ENCODE measurements around the gene PAH.
"Not testable (repeated sequence)": the region's sequence is repeated elsewhere in the genome, so short reads cannot be mapped to it uniquely, and the experiment has no call there.

The PAH gene

GRCh38 chr12:102888511-102888910 is 28.5 kb downstream of the PAH start:
- DNase-seq, result no peak

- no peak for DNase-seq
Observed at GRCh38 chr12:102885043-102885932, 31.8 kb downstream of the PAH start.

- no peak for DNase-seq
Observed at GRCh38 chr12:102883204-102883799, 33.7 kb downstream of the PAH start.

- DNase-seq, result no peak
Observed at GRCh38 chr12:102880783-102881182, 36.3 kb downstream of the PAH start.

GRCh38 chr12:102879144-102879763 is 37.8 kb downstream of the PAH start:
- DNase-seq, result no peak

GRCh38 chr12:102876883-102877282 is 40.2 kb downstream of the PAH start:
- no peak for DNase-seq

GRCh38 chr12:102874819-102875218 is 42.2 kb downstream of the PAH start:
- no peak for DNase-seq

GRCh38 chr12:102873077-102873476 is 44.0 kb downstream of the PAH start:
- DNase-seq, result no peak

GRCh38 chr12:102871014-102871413 is 46.0 kb downstream of the PAH start:
- DNase-seq, result no peak

- DNase-seq, result no peak
Observed at GRCh38 chr12:102869571-102869970, 47.5 kb downstream of the PAH start.

- no peak for DNase-seq
Observed at GRCh38 chr12:102865821-102866615, 51.0 kb downstream of the PAH start.

- DNase-seq, result no peak
Observed at GRCh38 chr12:102862486-102862885, 54.6 kb downstream of the PAH start.

GRCh38 chr12:102851246-102851645 is 65.8 kb downstream of the PAH start:
- DNase-seq, result no peak

GRCh38 chr12:102849722-102850447 is 67.2 kb downstream of the PAH start:
- DNase-seq, result no peak

GRCh38 chr12:102848832-102849231 is 68.2 kb downstream of the PAH start:
- DNase-seq, result no peak

GRCh38 chr12:102847131-102847530 is 69.9 kb downstream of the PAH start:
- no peak for DNase-seq

GRCh38 chr12:102833687-102834441 is 83.2 kb downstream of the PAH start:
- no peak for DNase-seq

- not testable (repeated sequence) for DNase-seq
Observed at GRCh38 chr12:102832826-102833225, 84.2 kb downstream of the PAH start.

- DNase-seq, result no peak
Observed at GRCh38 chr12:102824218-102824835, 92.7 kb downstream of the PAH start.

- no peak for DNase-seq
Observed at GRCh38 chr12:102821149-102821548, 95.9 kb downstream of the PAH start.

GRCh38 chr12:102816816-102817434 is 100.1 kb downstream of the PAH start:
- no peak for DNase-seq
